ENCODE measurements around the gene DOCK3.
"Not testable (repeated sequence)": the region's sequence is repeated elsewhere in the genome, so short reads cannot be mapped to it uniquely, and the experiment has no call there.

DOCK3 gene

DNA sequence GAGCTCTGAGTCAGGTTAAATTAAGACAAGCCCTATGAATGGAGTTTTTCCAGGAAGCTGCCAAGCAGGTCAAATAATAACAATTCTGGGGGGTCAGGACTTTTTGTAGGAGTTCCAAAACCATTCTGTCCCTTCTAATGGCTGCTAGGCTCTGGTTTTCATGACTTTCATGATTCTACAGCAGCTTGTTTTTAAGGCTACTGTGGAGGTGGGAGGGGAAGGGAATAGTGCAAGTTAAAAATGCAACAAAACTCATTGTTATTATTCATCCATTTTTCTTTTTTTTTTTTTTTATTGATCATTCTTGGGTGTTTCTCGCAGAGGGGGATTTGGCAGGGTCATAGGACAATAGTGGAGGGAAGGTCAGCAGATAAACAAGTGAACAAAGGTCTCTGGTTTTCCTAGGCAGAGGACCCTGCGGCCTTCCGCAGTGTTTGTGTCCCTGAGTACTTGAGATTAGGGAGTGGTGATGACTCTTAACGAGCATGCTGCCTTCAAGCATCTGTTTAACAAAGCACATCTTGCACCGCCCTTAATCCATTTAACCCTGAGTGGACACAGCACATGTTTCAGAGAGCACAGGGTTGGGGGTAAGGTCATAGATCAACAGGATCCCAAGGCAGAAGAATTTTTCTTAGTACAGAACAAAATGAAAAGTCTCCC, 633.3 kb downstream of the DOCK3 start:
- no CpG with 5 or more reads among the region's 5 CpGs for WGBS
- not testable (repeated sequence) for H3K9ac ChIP-seq (ENCODE audit: low read depth, low read length); H3K9me3 ChIP-seq (ENCODE audit: insufficient read depth, low read depth, low read length); H3K27ac ChIP-seq (ENCODE audit: low read depth, low read length); H3K27me3 ChIP-seq (ENCODE audit: insufficient read depth, low read length); H3K4me1 ChIP-seq (ENCODE audit: insufficient read depth, low read length); H3K36me3 ChIP-seq (ENCODE audit: insufficient read depth, low read length); H3K4me3 ChIP-seq (ENCODE audit: low read length)

- H3K36me3 ChIP-seq (ENCODE audit: insufficient read depth, low read length) = peaks cover 5% of the 10 kb centered on the region
- H3K4me1 ChIP-seq (ENCODE audit: insufficient read depth, low read length) = no peaks in the 10 kb centered on the region
- peaks cover 5% of the 10 kb centered on the region for H3K9me3 ChIP-seq (ENCODE audit: insufficient read depth, low read depth, low read length)
- H3K27ac ChIP-seq (ENCODE audit: low read depth, low read length) = no peak overlapping the region
- no peaks in the 10 kb centered on the region for H3K27me3 ChIP-seq (ENCODE audit: insufficient read depth, low read length)
- 47% methylated on average over 1 of the region's 1 CpG for WGBS
- H3K4me3 ChIP-seq (ENCODE audit: low read length) = no peak overlapping the region
- no peak overlapping the region for H3K9ac ChIP-seq (ENCODE audit: low read depth, low read length)
Observed at GRCh38 chr3:51311055-51311454, 636.3 kb downstream of the DOCK3 start.

GRCh38 chr3:51328206-51328605, 653.5 kb downstream of the DOCK3 start:
- H3K27ac ChIP-seq (ENCODE audit: low read depth, low read length) = no peak overlapping the region
- no peak overlapping the region for H3K4me3 ChIP-seq (ENCODE audit: low read length)
- H3K9me3 ChIP-seq (ENCODE audit: insufficient read depth, low read depth, low read length) = no peaks in the 10 kb centered on the region
- 90% methylated on average over 2 of the region's 2 CpGs for WGBS
- H3K9ac ChIP-seq (ENCODE audit: low read depth, low read length) = no peak overlapping the region
- no peaks in the 10 kb centered on the region for H3K36me3 ChIP-seq (ENCODE audit: insufficient read depth, low read length)
- H3K4me1 ChIP-seq (ENCODE audit: insufficient read depth, low read length) = no peaks in the 10 kb centered on the region
- H3K27me3 ChIP-seq (ENCODE audit: insufficient read depth, low read length) = no peaks in the 10 kb centered on the region

DNA sequence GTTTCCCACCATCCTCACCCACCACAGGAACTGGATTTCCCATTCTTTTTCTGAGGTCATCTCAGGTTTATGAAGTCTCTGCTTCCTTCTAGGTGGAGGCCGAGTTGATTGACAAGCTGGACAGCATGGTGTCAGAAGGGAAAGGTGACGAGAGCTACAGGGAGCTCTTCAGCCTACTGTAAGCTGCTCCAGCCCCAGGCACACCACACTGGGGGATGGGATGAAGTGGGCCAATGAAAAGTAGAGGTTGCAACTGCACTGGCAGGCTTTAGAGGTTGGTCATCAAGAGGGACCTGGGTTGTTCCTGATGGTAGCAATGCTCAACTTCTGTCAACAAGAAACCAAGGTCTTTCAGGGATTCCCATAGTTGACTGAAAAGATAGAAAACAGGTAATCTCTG, 655.3 kb downstream of the DOCK3 start:
- Histone ChIP-seq H3K4me1 (ENCODE audit: insufficient read depth, low read length) (peaks cover 8% of the 10 kb centered on the region), H3K4me3 (ENCODE audit: low read length) (no peak overlapping the region), H3K27me3 (ENCODE audit: insufficient read depth, low read length) (no peaks in the 10 kb centered on the region), H3K27ac (ENCODE audit: low read depth, low read length) (no peak overlapping the region), H3K36me3 (ENCODE audit: insufficient read depth, low read length) (no peaks in the 10 kb centered on the region), H3K9ac (ENCODE audit: low read depth, low read length) (no peak overlapping the region), H3K9me3 (ENCODE audit: insufficient read depth, low read depth, low read length) (no peaks in the 10 kb centered on the region)
- 81% methylated on average over 2 of the region's 2 CpGs for WGBS

- 98% methylated on average over 1 of the region's 1 CpG for WGBS
- no peak overlapping the region for H3K27ac ChIP-seq (ENCODE audit: low read depth, low read length)
- no peak overlapping the region for H3K4me3 ChIP-seq (ENCODE audit: low read length)
- no peaks in the 10 kb centered on the region for H3K9me3 ChIP-seq (ENCODE audit: insufficient read depth, low read depth, low read length)
- peaks cover 8% of the 10 kb centered on the region for H3K4me1 ChIP-seq (ENCODE audit: insufficient read depth, low read length)
- H3K36me3 ChIP-seq (ENCODE audit: insufficient read depth, low read length) = no peaks in the 10 kb centered on the region
- H3K9ac ChIP-seq (ENCODE audit: low read depth, low read length) = no peak overlapping the region
- H3K27me3 ChIP-seq (ENCODE audit: insufficient read depth, low read length) = no peaks in the 10 kb centered on the region
Observed at GRCh38 chr3:51332156-51332555, 657.4 kb downstream of the DOCK3 start.

- WGBS = 93% methylated on average over 6 of the region's 6 CpGs
Observed at GRCh38 chr3:51333021-51333420, 658.3 kb downstream of the DOCK3 start.

GRCh38 chr3:51336261-51336660, 661.5 kb downstream of the DOCK3 start:
- H3K4me3 ChIP-seq (ENCODE audit: low read length) = no peak overlapping the region
- peaks cover 8% of the 10 kb centered on the region; the same call in 1 of the 2 replicates for H3K36me3 ChIP-seq (ENCODE audit: insufficient read depth, low read length)
- no peak overlapping the region for H3K9ac ChIP-seq (ENCODE audit: low read depth, low read length)
- WGBS = 92% methylated on average over 1 of the region's 1 CpG
- H3K27ac ChIP-seq (ENCODE audit: low read depth, low read length) = no peak overlapping the region
- H3K4me1 ChIP-seq (ENCODE audit: insufficient read depth, low read length) = peaks cover 24% of the 10 kb centered on the region
- H3K27me3 ChIP-seq (ENCODE audit: insufficient read depth, low read length) = no peaks in the 10 kb centered on the region
- no peaks in the 10 kb centered on the region for H3K9me3 ChIP-seq (ENCODE audit: insufficient read depth, low read depth, low read length)

More at GRCh38 chr3:51333021-51333420, 658.3 kb downstream of the DOCK3 start:
- no peak overlapping the region for H3K4me3 ChIP-seq (ENCODE audit: low read length)
- no peak overlapping the region for H3K9ac ChIP-seq (ENCODE audit: low read depth, low read length)
- no peaks in the 10 kb centered on the region for H3K27me3 ChIP-seq (ENCODE audit: insufficient read depth, low read length)
- no peaks in the 10 kb centered on the region for H3K9me3 ChIP-seq (ENCODE audit: insufficient read depth, low read depth, low read length)
- H3K27ac ChIP-seq (ENCODE audit: low read depth, low read length) = no peak overlapping the region
- H3K36me3 ChIP-seq (ENCODE audit: insufficient read depth, low read length) = no peaks in the 10 kb centered on the region
- H3K4me1 ChIP-seq (ENCODE audit: insufficient read depth, low read length) = peaks cover 8% of the 10 kb centered on the region

- Histone ChIP-seq H3K4me3 (ENCODE audit: low read length) (no peak overlapping the region), H3K4me1 (ENCODE audit: insufficient read depth, low read length) (peaks cover 29% of the 10 kb centered on the region), H3K27me3 (ENCODE audit: insufficient read depth, low read length) (no peaks in the 10 kb centered on the region), H3K9me3 (ENCODE audit: insufficient read depth, low read depth, low read length) (no peaks in the 10 kb centered on the region), H3K9ac (ENCODE audit: low read depth, low read length) (no peak overlapping the region), H3K27ac (ENCODE audit: low read depth, low read length) (no peak overlapping the region), H3K36me3 (ENCODE audit: insufficient read depth, low read length) (peaks cover 8% of the 10 kb centered on the region; the same call in 1 of the 2 replicates)
- WGBS = 79% methylated on average over 1 of the region's 1 CpG
Observed at GRCh38 chr3:51337666-51338065, 662.9 kb downstream of the DOCK3 start.

DNA sequence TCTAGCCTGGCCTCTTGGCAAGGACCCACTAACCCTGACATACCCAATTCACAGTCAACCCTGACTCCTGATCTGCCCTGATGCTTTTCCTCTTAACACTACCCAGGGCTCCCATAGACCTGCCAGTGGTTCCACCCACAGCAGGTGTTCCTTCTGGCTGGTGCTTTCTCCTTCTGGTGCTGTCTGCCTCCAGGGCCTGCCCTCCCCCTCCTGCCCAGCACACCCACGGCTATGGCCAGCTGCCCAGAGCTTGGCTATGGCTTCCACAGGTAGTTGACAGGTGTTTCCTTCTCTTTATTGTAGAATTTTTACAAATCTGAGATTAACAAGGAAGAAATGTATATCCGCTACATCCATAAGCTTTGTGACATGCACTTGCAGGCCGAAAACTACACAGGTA, 663.9 kb downstream of the DOCK3 start:
- no peaks in the 10 kb centered on the region for H3K9me3 ChIP-seq (ENCODE audit: insufficient read depth, low read depth, low read length)
- H3K4me3 ChIP-seq (ENCODE audit: low read length) = no peak overlapping the region
- 96% methylated on average over 3 of the region's 3 CpGs for WGBS
- peaks cover 29% of the 10 kb centered on the region for H3K4me1 ChIP-seq (ENCODE audit: insufficient read depth, low read length)
- no peaks in the 10 kb centered on the region for H3K27me3 ChIP-seq (ENCODE audit: insufficient read depth, low read length)
- peaks cover 8% of the 10 kb centered on the region; the same call in 1 of the 2 replicates for H3K36me3 ChIP-seq (ENCODE audit: insufficient read depth, low read length)
- H3K27ac ChIP-seq (ENCODE audit: low read depth, low read length) = no peak overlapping the region
- H3K9ac ChIP-seq (ENCODE audit: low read depth, low read length) = no peak overlapping the region

- H3K9ac ChIP-seq (ENCODE audit: low read depth, low read length) = peak overlapping the region; percentile 36; the same call in 1 of the 2 replicates
- 78% methylated on average over 4 of the region's 4 CpGs for WGBS
- H3K9me3 ChIP-seq (ENCODE audit: insufficient read depth, low read depth, low read length) = no peaks in the 10 kb centered on the region
- peaks cover 20% of the 10 kb centered on the region for H3K4me1 ChIP-seq (ENCODE audit: insufficient read depth, low read length)
- peaks cover 8% of the 10 kb centered on the region; the same call in 1 of the 2 replicates for H3K36me3 ChIP-seq (ENCODE audit: insufficient read depth, low read length)
- peak overlapping the region; percentile 24; the same call in 1 of the 2 replicates for H3K27ac ChIP-seq (ENCODE audit: low read depth, low read length)
- H3K4me3 ChIP-seq (ENCODE audit: low read length) = peak overlapping the region; percentile 4; the same call in 1 of the 2 replicates
- H3K27me3 ChIP-seq (ENCODE audit: insufficient read depth, low read length) = no peaks in the 10 kb centered on the region
Observed at GRCh38 chr3:51340013-51340829, 665.5 kb downstream of the DOCK3 start.

DNA sequence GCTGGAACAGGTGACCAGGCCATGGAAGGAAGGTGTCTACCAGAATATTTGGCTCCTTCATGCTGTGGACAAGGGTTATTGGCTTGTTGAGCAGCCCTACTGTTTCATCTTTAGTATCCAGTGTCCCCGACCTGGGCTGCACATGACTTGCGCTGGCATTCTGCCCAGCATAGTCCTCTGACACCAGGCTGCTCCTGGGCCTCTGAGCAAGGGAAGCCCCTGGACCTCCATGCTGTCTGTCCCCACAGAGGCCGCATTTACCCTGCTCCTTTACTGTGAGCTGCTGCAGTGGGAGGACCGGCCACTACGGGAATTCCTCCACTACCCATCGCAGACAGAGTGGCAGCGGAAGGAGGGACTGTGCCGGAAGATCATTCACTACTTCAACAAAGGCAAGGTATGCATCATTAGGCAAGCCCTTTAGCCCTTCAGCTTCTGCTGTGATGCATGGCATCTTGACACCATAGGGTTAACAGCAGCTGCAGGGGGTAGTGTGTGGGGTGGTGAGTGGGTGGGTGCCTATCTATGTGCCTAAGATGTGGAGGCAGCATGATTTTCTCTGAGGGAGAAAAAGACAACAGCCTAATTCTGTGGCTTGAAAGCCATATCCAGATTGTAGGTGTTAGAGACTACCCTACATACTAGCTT, 666.4 kb downstream of the DOCK3 start:
- 92% methylated on average over 8 of the region's 8 CpGs for WGBS
- no peaks in the 10 kb centered on the region for H3K27me3 ChIP-seq (ENCODE audit: insufficient read depth, low read length)
- peak overlapping the region; percentile 24; the same call in 1 of the 2 replicates for H3K27ac ChIP-seq (ENCODE audit: low read depth, low read length)
- H3K4me1 ChIP-seq (ENCODE audit: insufficient read depth, low read length) = peaks cover 20% of the 10 kb centered on the region
- H3K9me3 ChIP-seq (ENCODE audit: insufficient read depth, low read depth, low read length) = no peaks in the 10 kb centered on the region
- H3K4me3 ChIP-seq (ENCODE audit: low read length) = no peak overlapping the region
- H3K36me3 ChIP-seq (ENCODE audit: insufficient read depth, low read length) = peaks cover 8% of the 10 kb centered on the region; the same call in 1 of the 2 replicates
- peak overlapping the region; percentile 36; the same call in 1 of the 2 replicates for H3K9ac ChIP-seq (ENCODE audit: low read depth, low read length)

Data from HUES64 (cell line).